ENCODE data around the gene NUP214. TPM values are rescaled to one million over a fixed set of nuclear protein-coding genes. Genes with fewer than 3 reads are reported as not detected.
"Not testable (repeated sequence)": the region's sequence is repeated elsewhere in the genome, so short reads cannot be mapped to it uniquely, and the experiment has no call there.

Gene NUP214
- total RNA-seq, 2 experiments from 2014 or later, result 61.4 to 97.7 TPM

DNA sequence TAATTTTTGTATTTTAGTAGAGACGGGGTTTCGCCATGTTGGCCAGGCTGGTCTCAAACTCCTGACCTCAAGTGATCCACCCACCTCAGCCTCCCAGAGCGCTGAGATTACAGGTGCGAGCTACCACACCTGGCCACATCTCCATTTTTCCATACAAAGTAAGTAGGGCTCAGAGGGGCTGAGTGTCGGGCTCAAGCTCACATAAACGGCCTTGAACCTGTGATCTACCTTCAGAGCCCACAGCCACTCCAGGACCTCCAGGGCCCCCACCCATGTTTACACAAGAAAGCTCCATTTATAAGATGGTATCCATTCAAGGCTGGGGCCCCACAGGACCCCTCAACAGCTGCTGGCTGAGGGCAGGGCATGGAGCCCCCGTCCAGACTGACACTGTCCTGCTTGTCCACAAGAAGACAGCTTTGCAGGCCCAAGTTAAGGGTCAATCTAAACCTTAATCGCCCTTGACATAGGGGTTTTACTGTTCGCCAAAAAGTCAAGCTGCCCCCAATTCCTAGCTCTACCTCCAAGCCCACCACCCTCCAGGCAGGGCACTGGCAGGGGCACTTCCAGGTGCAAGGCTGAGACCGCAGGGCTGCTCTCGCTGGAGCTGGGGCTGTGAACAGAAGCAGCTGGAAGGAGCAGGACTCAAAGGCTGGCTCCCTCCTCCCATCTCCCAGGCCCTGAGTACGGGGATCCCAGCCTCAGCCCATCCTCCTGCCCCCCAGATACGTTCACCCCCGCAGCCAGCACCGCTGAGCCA is 132.1 kb downstream of the NUP214 start:
- Mint-ChIP-seq H3K9me3 (ENCODE audit: low read depth) (no peaks in the 10 kb centered on the region), H3K27ac (peak overlapping the region; percentile 100), H3K4me3 (peak overlapping the region; percentile 88), H3K36me3 (ENCODE audit: low read depth) (peaks cover 24% of the 10 kb centered on the region), H3K4me1 (peaks cover 61% of the 10 kb centered on the region), H3K27me3 (no peaks in the 10 kb centered on the region)
- no peak for ATAC-seq
- ChIA-PET CTCF (interaction anchor here (0.5 to 2.0 kb wide), 15 partner anchors 10 to 1099 kb away, joined by 3 to 14 read pairs (median 4); no protein-coding TSS in a partner anchor), POLR2A (interaction anchor here (0.5 to 2.3 kb wide), 5 partner anchors 9 to 149 kb away, joined by 3 to 20 read pairs (median 8); no protein-coding TSS in a partner anchor)
- peak; percentile 13 for DNase-seq
- intact Hi-C loops (cut with DNase I, micrococcal nuclease), result loop anchor here in 1 of 2 experiments (5.0 kb wide), 1 partner anchor 1095 kb away; the partner anchor contains the start of gene SETX

DNA sequence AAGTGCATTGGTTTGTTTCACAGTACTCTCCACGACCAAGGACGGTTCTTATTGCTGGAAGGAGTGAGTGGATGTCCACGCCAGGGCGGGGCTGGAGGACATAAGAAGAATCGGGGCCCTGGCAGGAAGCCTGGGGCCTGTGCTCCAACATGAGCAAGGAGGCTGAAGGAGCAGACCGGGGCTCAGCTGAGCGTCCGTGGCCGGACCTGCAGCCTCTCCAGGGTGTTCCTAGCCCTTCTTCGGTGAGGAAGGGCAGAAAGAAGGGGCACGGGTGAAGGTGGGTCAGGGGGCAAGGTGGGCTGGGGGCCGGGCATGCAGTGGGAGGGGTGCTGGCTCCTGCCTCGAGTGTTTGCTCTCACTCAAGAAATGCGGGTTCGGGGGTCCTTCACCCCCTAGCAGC is 132.8 kb downstream of the NUP214 start:
- Mint-ChIP-seq H3K9me3 (ENCODE audit: low read depth) (no peaks in the 10 kb centered on the region), H3K27me3 (no peaks in the 10 kb centered on the region), H3K27ac (peak overlapping the region; percentile 100), H3K4me1 (peaks cover 63% of the 10 kb centered on the region), H3K36me3 (ENCODE audit: low read depth) (peaks cover 32% of the 10 kb centered on the region), H3K4me3 (no peak overlapping the region)
- intact Hi-C loops (cut with DNase I, micrococcal nuclease), result loop anchor here in 1 of 2 experiments (5.0 kb wide), 1 partner anchor 1094 kb away; the partner anchor contains the start of gene SETX
- ATAC-seq, result no peak
- DNase-seq, result no peak
- ChIA-PET CTCF (interaction anchor here (0.6 to 1.7 kb wide), 3 partner anchors 10 to 1098 kb away, joined by 4 to 5 read pairs (median 5); no protein-coding TSS in a partner anchor), POLR2A (interaction anchor here (1.6 to 1.9 kb wide), 2 partner anchors 9 to 13 kb away, joined by 8 to 9 read pairs; no protein-coding TSS in a partner anchor)

DNA sequence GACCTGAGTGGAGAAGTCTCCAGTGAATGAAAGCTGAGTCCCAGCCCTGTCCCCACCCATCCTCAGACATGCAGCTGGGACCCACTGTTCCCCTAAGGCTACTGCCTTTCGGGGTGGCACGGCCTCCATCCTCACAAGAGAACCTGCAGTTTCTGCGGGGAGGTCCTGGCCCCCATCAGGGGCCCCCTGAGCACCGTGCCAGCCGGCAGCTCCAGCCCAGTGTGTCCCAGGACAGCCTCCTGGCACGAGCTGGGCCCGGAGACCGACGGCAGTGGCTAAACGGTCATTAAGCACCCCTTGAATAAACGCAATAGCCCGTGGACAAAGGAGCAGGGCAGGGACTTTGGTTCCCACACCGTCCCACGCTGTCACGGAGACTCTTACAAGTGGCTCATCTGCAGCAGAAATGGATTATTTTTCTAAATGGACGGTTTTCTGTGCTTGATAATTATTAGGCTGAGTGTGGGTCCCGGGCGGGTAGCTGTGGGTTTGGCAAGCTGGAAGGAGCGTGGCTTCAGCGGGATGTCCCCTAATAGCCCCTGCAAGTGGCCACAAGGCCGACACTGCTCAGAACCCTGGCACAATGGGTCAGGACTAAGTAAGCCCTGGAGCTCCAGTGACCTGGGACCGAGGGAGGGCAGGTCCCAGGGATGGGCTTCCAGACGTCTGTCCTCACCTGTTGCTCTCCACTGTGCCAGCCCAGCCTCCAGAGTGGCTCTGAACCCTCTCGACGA is 133.5 kb downstream of the NUP214 start:
- peak overlapping the region; percentile 13 for H3K27ac Mint-ChIP-seq
- DNase-seq (no peak), ATAC-seq (no peak)
- H3K4me3 Mint-ChIP-seq, result no peak overlapping the region
- intact Hi-C loops (cut with DNase I, micrococcal nuclease), result loop anchor here in 1 of 2 experiments (5.0 kb wide), 1 partner anchor 1093 kb away; the partner anchor contains the start of gene SETX
- H3K27me3 Mint-ChIP-seq, result no peaks in the 10 kb centered on the region
- H3K4me1 Mint-ChIP-seq, result peaks cover 61% of the 10 kb centered on the region
- peaks cover 36% of the 10 kb centered on the region for H3K36me3 Mint-ChIP-seq (ENCODE audit: low read depth)
- no peaks in the 10 kb centered on the region for H3K9me3 Mint-ChIP-seq (ENCODE audit: low read depth)
- ChIA-PET CTCF (interaction anchor here (0.5 to 1.7 kb wide), 2 partner anchors 9 to 1081 kb away, joined by 3 to 5 read pairs; no protein-coding TSS in a partner anchor), POLR2A (no interaction called here)

DNA sequence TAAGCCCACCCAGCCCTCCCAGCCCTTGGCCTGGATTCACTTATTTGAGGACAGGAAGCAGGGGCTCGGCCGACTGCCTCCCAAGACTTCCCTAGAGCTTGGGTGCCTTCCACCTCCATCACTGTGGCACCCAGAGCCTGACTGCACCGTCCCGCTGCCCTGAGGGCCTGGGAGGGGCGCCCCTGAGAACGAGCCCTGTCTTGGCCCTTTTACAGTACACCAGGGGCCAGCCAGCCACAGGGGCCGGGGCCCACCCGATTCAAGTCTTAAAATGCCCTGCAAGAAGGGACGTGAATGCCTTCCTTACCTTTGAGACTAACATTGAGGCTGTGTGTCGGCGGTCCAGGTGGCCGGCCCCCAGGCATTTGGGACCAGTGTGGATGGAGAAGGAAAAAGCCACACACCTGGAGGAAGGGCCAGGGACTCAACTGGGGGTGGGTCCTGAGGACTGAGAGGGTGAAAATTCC is 134.1 kb downstream of the NUP214 start:
- H3K4me1 Mint-ChIP-seq, result peaks cover 61% of the 10 kb centered on the region
- H3K9me3 Mint-ChIP-seq (ENCODE audit: low read depth), result no peaks in the 10 kb centered on the region
- ATAC-seq (no peak), DNase-seq (no peak)
- H3K27ac Mint-ChIP-seq, result no peak overlapping the region
- intact Hi-C loops (cut with DNase I, micrococcal nuclease), result loop anchor here in 1 of 2 experiments (5.0 kb wide), 1 partner anchor 1093 kb away; the partner anchor contains the start of gene SETX
- ChIA-PET POLR2A (no interaction called here), CTCF (no interaction called here)
- H3K27me3 Mint-ChIP-seq, result no peaks in the 10 kb centered on the region
- peaks cover 42% of the 10 kb centered on the region for H3K36me3 Mint-ChIP-seq (ENCODE audit: low read depth)
- no peak overlapping the region for H3K4me3 Mint-ChIP-seq

DNA sequence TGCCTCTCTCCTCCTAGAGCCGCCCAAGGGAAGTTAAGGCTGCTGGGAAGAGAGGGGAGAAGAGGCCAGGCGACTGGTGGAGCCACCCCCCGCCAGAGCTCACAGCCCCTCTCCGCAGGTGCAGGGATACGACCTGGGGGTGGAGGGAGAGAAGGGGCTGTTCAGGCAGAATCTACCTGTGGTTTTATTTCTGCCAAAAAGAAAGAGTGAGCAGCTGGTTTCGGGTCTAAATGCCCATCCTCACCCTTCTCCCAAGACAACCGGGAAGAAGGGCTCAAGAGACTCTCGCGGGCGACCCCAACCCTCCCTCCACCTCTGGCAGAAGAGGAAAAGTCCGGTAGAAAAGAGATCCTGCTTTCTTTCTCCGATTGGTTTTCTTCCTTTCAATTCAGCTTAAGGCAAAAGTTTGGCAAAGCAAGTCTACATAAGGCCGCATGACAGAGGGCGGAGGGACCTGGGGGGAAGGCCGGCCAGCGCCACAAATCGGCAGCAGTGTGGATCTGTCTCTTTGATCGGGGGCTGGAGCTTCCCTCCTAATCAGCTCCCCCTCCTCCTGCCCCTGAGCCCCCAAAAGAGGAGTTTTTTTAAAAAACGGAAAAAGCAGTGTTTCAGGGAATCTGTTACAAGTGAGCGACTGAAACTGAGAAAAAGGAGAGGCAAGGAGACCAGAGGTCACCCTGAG is 134.7 kb downstream of the NUP214 start:
- no peak overlapping the region for H3K4me3 Mint-ChIP-seq
- ATAC-seq, result no peak
- no peak overlapping the region for H3K27ac Mint-ChIP-seq
- DNase-seq, result no peak
- H3K4me1 Mint-ChIP-seq, result peaks cover 61% of the 10 kb centered on the region
- ChIA-PET POLR2A (no interaction called here), CTCF (interaction anchor here (0.7 kb wide), 1 partner anchor 17 kb away, joined by 3 read pairs; the partner anchor contains the start of gene FAM78A)
- no peaks in the 10 kb centered on the region for H3K27me3 Mint-ChIP-seq
- peaks cover 46% of the 10 kb centered on the region for H3K36me3 Mint-ChIP-seq (ENCODE audit: low read depth)
- H3K9me3 Mint-ChIP-seq (ENCODE audit: low read depth), result no peaks in the 10 kb centered on the region
- intact Hi-C loops (cut with DNase I, micrococcal nuclease), result loop anchor here in 1 of 2 experiments (5.0 to 10.0 kb wide), 2 partner anchors 1092 to 1875 kb away; partner anchors contain the start of gene SETX

DNA sequence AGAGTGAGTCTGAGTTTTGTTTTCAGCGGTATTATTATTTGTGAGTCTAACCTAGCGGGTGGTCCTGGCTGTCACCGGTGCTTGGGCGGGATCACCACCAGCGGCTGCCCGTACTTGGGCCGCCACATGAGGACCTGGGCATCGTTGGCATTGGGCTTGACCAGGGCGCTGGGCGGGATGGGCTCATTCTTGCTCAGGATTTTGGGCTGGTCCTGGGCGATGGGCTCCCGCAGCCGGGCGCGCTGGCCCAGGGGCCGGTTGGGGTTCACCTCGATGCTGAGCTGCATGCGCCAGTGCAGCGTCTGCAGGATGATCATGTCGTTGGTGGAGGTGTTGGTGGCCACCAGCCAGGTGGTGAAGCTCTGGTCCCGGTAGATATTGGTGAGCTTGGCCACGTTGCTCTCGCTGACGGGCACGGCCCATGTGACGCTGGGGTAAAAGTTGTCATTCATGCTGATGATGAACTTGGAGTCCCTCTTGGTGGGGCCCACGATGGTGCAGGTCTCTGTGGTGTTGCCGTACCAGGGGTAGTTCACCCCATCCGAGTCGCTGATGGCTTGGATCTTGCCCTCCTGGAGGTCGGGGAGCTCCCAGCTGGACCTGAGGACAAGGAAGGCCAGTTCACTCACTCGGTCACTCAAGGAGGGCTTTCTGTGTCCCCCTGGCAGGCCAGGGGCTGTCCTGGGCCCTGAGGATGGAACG is 135.5 kb downstream of the NUP214 start:
- Mint-ChIP-seq H3K36me3 (ENCODE audit: low read depth) (peaks cover 46% of the 10 kb centered on the region), H3K4me3 (no peak overlapping the region), H3K4me1 (peaks cover 63% of the 10 kb centered on the region), H3K27me3 (no peaks in the 10 kb centered on the region), H3K9me3 (ENCODE audit: low read depth) (no peaks in the 10 kb centered on the region), H3K27ac (no peak overlapping the region)
- ChIA-PET POLR2A (no interaction called here), CTCF (no interaction called here)
- ATAC-seq (no peak), DNase-seq (no peak)
- intact Hi-C loops (cut with DNase I, micrococcal nuclease), result loop anchor here in 1 of 2 experiments (10.0 kb wide), 1 partner anchor 1874 kb away; no protein-coding TSS in a partner anchor

DNA sequence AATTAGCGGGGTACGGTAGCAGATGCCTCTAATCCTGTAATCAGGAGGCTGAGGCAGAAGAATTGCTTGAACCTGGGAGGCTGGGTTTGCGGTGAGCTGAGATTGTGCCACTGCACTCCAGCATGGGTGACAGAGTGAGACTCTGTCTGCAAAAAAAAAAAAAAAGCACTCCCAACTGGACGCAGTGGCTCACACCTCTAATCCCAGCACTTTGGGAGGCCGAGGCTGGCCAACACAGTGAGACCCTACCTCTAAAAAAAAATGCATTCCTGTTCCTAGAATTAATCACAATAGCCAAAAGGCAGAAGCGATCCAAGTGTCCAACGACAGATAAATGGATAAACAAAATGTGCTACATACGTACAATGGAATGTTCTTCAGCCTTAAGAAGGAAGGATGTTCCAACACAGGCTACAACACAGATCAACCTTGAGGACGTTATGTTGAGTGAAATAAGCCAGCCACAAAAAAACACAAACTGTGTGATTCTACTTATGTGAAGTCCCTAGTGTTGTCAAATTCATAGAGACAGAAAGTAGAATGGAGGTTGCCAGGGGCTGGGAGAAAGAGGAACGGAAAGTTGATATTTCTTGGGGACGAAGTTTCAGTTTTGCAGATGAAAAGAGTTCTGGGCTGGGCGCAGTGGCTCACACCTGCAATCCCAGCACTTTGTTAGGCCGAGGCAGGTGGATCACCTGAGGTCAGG is 137.1 kb downstream of the NUP214 start:
- intact Hi-C loops (cut with DNase I, micrococcal nuclease), result loop anchor here in 1 of 2 experiments (10.0 kb wide), 1 partner anchor 1872 kb away; no protein-coding TSS in a partner anchor
- DNase-seq (peak; percentile 9), ATAC-seq (no peak)
- H3K4me3 Mint-ChIP-seq, result peak overlapping the region; percentile 15
- H3K27ac Mint-ChIP-seq, result peak overlapping the region; percentile 81
- ChIA-PET CTCF (interaction anchor here (0.7 to 0.9 kb wide), 2 partner anchors 12 to 241 kb away, joined by 4 read pairs; no protein-coding TSS in a partner anchor), POLR2A (interaction anchor here (0.6 kb wide), 1 partner anchor 103 kb away, joined by 7 read pairs; no protein-coding TSS in a partner anchor)
- H3K36me3 Mint-ChIP-seq (ENCODE audit: low read depth), result peaks cover 48% of the 10 kb centered on the region
- H3K27me3 Mint-ChIP-seq, result no peaks in the 10 kb centered on the region
- H3K9me3 Mint-ChIP-seq (ENCODE audit: low read depth), result no peaks in the 10 kb centered on the region
- peaks cover 68% of the 10 kb centered on the region for H3K4me1 Mint-ChIP-seq

DNA sequence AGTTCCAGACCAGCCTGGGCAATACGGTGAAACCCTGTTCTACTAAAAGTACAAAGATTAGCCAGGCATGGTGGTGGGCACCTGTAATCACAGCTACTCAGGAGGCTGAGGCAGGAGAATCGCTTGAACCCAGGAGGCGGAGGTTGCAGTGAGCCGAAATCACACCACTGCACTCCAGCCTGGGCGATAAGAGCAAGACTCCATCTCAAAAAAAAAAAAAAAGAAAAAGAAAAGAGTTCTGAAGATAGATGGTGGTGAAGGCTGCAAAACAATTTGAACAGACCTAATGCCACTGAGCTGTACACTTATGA is 137.6 kb downstream of the NUP214 start:
- intact Hi-C loops (cut with DNase I, micrococcal nuclease), result loop anchor here in 1 of 2 experiments (10.0 kb wide), 1 partner anchor 1872 kb away; no protein-coding TSS in a partner anchor
- peak overlapping the region; percentile 81 for H3K27ac Mint-ChIP-seq
- peaks cover 66% of the 10 kb centered on the region for H3K4me1 Mint-ChIP-seq
- H3K36me3 Mint-ChIP-seq (ENCODE audit: low read depth), result peaks cover 47% of the 10 kb centered on the region
- CTCF ChIA-PET, result interaction anchor here (0.9 kb wide), 1 partner anchor 11 kb away, joined by 4 read pairs; no protein-coding TSS in a partner anchor
- POLR2A ChIA-PET, result interaction anchor here (0.5 kb wide), 1 partner anchor 9 kb away, joined by 3 read pairs; no protein-coding TSS in a partner anchor
- not testable (repeated sequence) for H3K9me3 Mint-ChIP-seq (ENCODE audit: low read depth); DNase-seq; H3K27me3 Mint-ChIP-seq; ATAC-seq
- peak overlapping the region; percentile 15 for H3K4me3 Mint-ChIP-seq

DNA sequence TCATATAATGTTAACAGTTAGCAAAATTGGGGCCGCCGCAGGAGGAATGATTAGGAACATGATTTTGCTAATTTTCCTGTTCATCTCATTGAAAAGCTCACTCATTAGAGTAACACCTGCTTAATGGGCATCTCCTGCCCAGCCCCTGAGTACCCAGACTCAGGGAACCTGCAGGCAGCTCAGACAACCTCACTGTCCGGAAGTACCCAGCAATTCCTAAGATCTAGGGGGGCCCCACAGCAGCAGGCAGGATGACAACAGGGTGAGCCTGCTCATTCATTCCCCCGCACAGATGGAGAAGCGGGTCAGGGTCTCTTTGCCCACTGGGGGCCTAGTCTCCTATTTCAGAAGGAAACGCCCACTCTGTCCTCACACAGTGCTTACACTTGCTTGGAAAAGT is 138.3 kb downstream of the NUP214 start:
- intact Hi-C loops (cut with DNase I, micrococcal nuclease), result loop anchor here in 1 of 2 experiments (10.0 kb wide), 1 partner anchor 1871 kb away; no protein-coding TSS in a partner anchor
- CTCF ChIA-PET, result interaction anchor here (0.7 to 1.7 kb wide), 8 partner anchors 8 to 86 kb away, joined by 3 to 6 read pairs (median 4); no protein-coding TSS in a partner anchor

More for the DNA sequence above, 138.3 kb downstream of the NUP214 start:
- Mint-ChIP-seq H3K27ac (peak overlapping the region; percentile 95), H3K4me1 (peaks cover 68% of the 10 kb centered on the region), H3K9me3 (ENCODE audit: low read depth) (no peaks in the 10 kb centered on the region), H3K27me3 (no peaks in the 10 kb centered on the region), H3K4me3 (peak overlapping the region; percentile 72), H3K36me3 (ENCODE audit: low read depth) (peaks cover 48% of the 10 kb centered on the region)
- no peak for ATAC-seq
- POLR2A ChIA-PET, result interaction anchor here (0.5 to 0.9 kb wide), 2 partner anchors 8 to 11 kb away, joined by 3 read pairs; no protein-coding TSS in a partner anchor
- peak; percentile 6 for DNase-seq
